Measurements from ENCODE around the gene PRDX2. TPM values are rescaled to one million over a fixed set of nuclear protein-coding genes. Genes with fewer than 3 reads are reported as not detected.

The PRDX2 gene
- total and polyA plus RNA-seq, 2 of the 4 experiments (the other 2 are of a cell fraction): 371 to 378 TPM

DNA sequence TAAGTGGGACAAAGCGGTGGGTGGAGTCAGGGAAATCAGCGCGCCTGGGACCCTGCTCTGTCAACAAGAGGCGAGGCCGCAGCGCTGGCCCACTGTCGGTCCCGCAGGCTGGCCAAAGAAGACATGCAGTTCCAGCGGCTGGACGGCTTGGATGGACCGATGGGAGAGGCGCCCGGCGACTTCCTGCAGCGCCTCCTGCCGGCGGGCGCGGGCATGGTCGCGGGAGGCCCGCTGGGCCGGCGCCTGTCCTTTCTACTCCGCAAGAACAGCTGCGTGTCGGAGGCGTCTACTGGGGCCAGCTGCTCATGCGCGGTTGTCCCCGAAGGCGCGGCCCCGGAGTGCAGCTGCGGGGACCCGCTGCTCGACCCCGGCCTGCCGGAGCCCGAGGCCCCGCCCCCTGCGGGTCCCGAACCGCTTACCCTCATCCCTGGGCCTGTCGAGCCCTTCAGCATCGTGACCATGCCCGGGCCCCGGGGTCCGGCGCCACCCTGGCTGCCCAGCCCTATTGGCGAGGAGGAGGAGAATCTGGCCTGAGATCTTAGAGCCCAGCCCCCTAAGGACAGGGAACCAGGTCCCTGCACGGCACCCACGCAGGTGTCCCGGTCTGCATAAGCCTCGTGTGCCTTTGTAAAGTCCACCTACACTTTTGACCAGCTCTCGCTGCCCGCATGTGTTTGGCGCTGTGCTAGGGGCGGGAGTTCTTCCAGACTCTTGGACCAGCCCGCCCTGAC lies 43.9 kb downstream of the PRDX2 start:
- no peak overlapping the region for H3K27ac ChIP-seq (ENCODE audit: insufficient read depth, low read length)
- H3K9me1 ChIP-seq (ENCODE audit: insufficient read depth, low read length): no peaks in the 10 kb centered on the region
- WGBS, 2 experiments (ENCODE audit: extremely low coverage in 2 of 2, insufficient read length in 1 of 2): 9% methylated on average over 30 of the region's 60 CpGs; no CpG with 5 or more reads in 1 of the 2 experiments
- peak overlapping the region; percentile 33 for H3K4me3 ChIP-seq (ENCODE audit: insufficient read depth, low read depth, low read length)
- no peak overlapping the region; the same call in 1 of the 2 replicates for H4K91ac ChIP-seq (ENCODE audit: insufficient read depth, low read depth, low read length)
- H3K4ac ChIP-seq (ENCODE audit: low read depth, low read length): peak overlapping the region; percentile 38
- H4K20me1 ChIP-seq (ENCODE audit: insufficient read depth, low read length): no peaks in the 10 kb centered on the region
- dilution Hi-C loops (cut with HindIII; ENCODE audit: low sequenced_read_pairs, unreplicated experiment) (no loop called here), intact Hi-C loops (cut with micrococcal nuclease) (no loop called here), in situ Hi-C loops (cut with MboI; ENCODE audit: low sequenced_read_pairs) (no loop called here)
- no peak overlapping the region for H2BK5ac ChIP-seq (ENCODE audit: low read depth, low read length, poor library complexity, severe bottlenecking)
- peak; percentile 61 for DNase-seq
- peak overlapping the region; percentile 14; the same call in 1 of the 2 replicates for H3K9ac ChIP-seq (ENCODE audit: low read depth, low read length)
- no peak overlapping the region for H2BK15ac ChIP-seq (ENCODE audit: low read depth, low read length)
- BruUV-seq (replicated peaks): no TSS peak
- H3K23ac ChIP-seq (ENCODE audit: low read depth, low read length): peak overlapping the region; percentile 39; the same call in 1 of the 2 replicates
- H2AFZ ChIP-seq (replicated peaks; ENCODE audit: low read length, poor library complexity): peak overlapping the region; percentile 98
- peak overlapping the region; percentile 43; the same call in 1 of the 2 replicates for H3K14ac ChIP-seq (replicated peaks; ENCODE audit: low read depth, low read length)
- H2BK20ac ChIP-seq (ENCODE audit: low read depth, low read length): 0 out of 2 replicates have a peak overlapping the region, but pooled peaks have one; percentile 32
- no peak overlapping the region for H3K18ac ChIP-seq (ENCODE audit: low read depth, low read length)
- peak overlapping the region; percentile 73 for H2AK9ac ChIP-seq (replicated peaks; ENCODE audit: low read depth, low read length, poor library complexity)
- no peaks in the 10 kb centered on the region for H3K4me1 ChIP-seq (ENCODE audit: control insufficient read depth, insufficient read depth, low read length)
- ATAC-seq (ENCODE audit: low read depth): peak; percentile 96
- H3K79me1 ChIP-seq (ENCODE audit: low read depth in 1 of 2, low read length in 2 of 2): no peaks in the 10 kb centered on the region
- ChIA-PET CTCF (interaction anchor here (0.6 to 2.1 kb wide), 15 partner anchors 9 to 1569 kb away, joined by 3 to 11 read pairs (median 4); partner anchors contain the start of genes GET3 and HOOK2), POLR2A (ENCODE audit: unreplicated experiment) (interaction anchor here (0.6 kb wide), 1 partner anchor 16 kb away, joined by 3 read pairs; no protein-coding TSS in a partner anchor)
- H3K56ac ChIP-seq (ENCODE audit: extremely low read depth, insufficient read depth, low read length): no peak overlapping the region
- H3K27me3 ChIP-seq (ENCODE audit: control insufficient read depth, insufficient read depth, low read length): peaks cover 5% of the 10 kb centered on the region
- H3K9me3 ChIP-seq (ENCODE audit: control insufficient read depth, insufficient read depth, low read length): no peaks in the 10 kb centered on the region
- H2AK5ac ChIP-seq (ENCODE audit: low read depth, low read length): no peak overlapping the region
- H2BK120ac ChIP-seq (ENCODE audit: low read depth, low read length): no peak overlapping the region
- no peaks in the 10 kb centered on the region for H3K36me3 ChIP-seq (ENCODE audit: control insufficient read depth, insufficient read depth, low read length)
- peak overlapping the region in 1 of 2 experiments; percentile 90; a peak in 3 of 4 replicates for H4K8ac ChIP-seq (ENCODE audit: low read depth in 2 of 2, low read length in 2 of 2)
- TF ChIP-seq, protein P1, sequence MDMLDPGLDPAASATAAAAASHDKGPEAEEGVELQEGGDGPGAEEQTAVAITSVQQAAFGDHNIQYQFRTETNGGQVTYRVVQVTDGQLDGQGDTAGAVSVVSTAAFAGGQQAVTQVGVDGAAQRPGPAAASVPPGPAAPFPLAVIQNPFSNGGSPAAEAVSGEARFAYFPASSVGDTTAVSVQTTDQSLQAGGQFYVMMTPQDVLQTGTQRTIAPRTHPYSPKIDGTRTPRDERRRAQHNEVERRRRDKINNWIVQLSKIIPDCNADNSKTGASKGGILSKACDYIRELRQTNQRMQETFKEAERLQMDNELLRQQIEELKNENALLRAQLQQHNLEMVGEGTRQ (IDR thresholded peaks at IDR 0.05; ENCODE audit: low read depth, low read length): no peak
- TF ChIP-seq SMC3 (IDR thresholded peaks at IDR 0.05; ENCODE audit: low read depth, low read length) (peak; percentile 74), RAD21 (IDR thresholded peaks at IDR 0.05; ENCODE audit: low read length) (peak; percentile 67), RCOR1 (IDR thresholded peaks at IDR 0.05; ENCODE audit: insufficient replicate concordance, low read length) (no peak)
- TF ChIP-seq, protein P2, sequence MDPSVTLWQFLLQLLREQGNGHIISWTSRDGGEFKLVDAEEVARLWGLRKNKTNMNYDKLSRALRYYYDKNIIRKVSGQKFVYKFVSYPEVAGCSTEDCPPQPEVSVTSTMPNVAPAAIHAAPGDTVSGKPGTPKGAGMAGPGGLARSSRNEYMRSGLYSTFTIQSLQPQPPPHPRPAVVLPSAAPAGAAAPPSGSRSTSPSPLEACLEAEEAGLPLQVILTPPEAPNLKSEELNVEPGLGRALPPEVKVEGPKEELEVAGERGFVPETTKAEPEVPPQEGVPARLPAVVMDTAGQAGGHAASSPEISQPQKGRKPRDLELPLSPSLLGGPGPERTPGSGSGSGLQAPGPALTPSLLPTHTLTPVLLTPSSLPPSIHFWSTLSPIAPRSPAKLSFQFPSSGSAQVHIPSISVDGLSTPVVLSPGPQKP (IDR thresholded peaks at IDR 0.05; ENCODE audit: borderline replicate concordance, low read depth, low read length): no peak
- TF ChIP-seq, protein P3, sequence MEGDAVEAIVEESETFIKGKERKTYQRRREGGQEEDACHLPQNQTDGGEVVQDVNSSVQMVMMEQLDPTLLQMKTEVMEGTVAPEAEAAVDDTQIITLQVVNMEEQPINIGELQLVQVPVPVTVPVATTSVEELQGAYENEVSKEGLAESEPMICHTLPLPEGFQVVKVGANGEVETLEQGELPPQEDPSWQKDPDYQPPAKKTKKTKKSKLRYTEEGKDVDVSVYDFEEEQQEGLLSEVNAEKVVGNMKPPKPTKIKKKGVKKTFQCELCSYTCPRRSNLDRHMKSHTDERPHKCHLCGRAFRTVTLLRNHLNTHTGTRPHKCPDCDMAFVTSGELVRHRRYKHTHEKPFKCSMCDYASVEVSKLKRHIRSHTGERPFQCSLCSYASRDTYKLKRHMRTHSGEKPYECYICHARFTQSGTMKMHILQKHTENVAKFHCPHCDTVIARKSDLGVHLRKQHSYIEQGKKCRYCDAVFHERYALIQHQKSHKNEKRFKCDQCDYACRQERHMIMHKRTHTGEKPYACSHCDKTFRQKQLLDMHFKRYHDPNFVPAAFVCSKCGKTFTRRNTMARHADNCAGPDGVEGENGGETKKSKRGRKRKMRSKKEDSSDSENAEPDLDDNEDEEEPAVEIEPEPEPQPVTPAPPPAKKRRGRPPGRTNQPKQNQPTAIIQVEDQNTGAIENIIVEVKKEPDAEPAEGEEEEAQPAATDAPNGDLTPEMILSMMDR (conservative IDR thresholded peaks at IDR 0.05; ENCODE audit: low read depth, low read length): peak; percentile 91
- 0 out of 2 replicates have a peak overlapping the region, but pooled peaks have one; percentile 54 for H4K5ac ChIP-seq (ENCODE audit: low read depth, low read length)
- peak overlapping the region; percentile 65 for H3K4me2 ChIP-seq (ENCODE audit: low read depth, low read length)
